GM19395 (cell line): Measurements from ENCODE around the gene LPP.

Source experiments
- ATAC-seq: cut with Tn5 transposase; IDR thresholded peaks from one replicate; pipeline ENCODE4 v1.9.1; 2021; ENCODE audit warnings: mild to moderate bottlenecking, moderate library complexity; ENCODE audit not compliant: unreplicated experiment

LPP gene

GRCh38 chr3:188323067-188323842, 169.3 kb downstream of the LPP start:
- no peak for ATAC-seq

- no peak for ATAC-seq
Observed at GRCh38 chr3:188326111-188326510, 172.2 kb downstream of the LPP start.

GRCh38 chr3:188326968-188327367, 173.0 kb downstream of the LPP start:
- ATAC-seq: no peak

GRCh38 chr3:188327433-188327832, 173.5 kb downstream of the LPP start:
- no peak for ATAC-seq

GRCh38 chr3:188330138-188330537, 176.2 kb downstream of the LPP start:
- no peak for ATAC-seq

GRCh38 chr3:188331166-188331565, 177.2 kb downstream of the LPP start:
- ATAC-seq: no peak

- no peak for ATAC-seq
Observed at GRCh38 chr3:188332085-188332484, 178.1 kb downstream of the LPP start.

- ATAC-seq: no peak
Observed at GRCh38 chr3:188335656-188336055, 181.7 kb downstream of the LPP start.

GRCh38 chr3:188336178-188336577, 182.2 kb downstream of the LPP start:
- no peak for ATAC-seq

GRCh38 chr3:188337232-188337631, 183.3 kb downstream of the LPP start:
- no peak for ATAC-seq

GRCh38 chr3:188338086-188338485, 184.1 kb downstream of the LPP start:
- no peak for ATAC-seq

GRCh38 chr3:188339410-188340295, 185.7 kb downstream of the LPP start:
- peak; percentile 83 for ATAC-seq

GRCh38 chr3:188341501-188341900, 187.5 kb downstream of the LPP start:
- ATAC-seq: no peak

GRCh38 chr3:188342991-188343732, 189.2 kb downstream of the LPP start:
- no peak for ATAC-seq

GRCh38 chr3:188343894-188344293, 189.9 kb downstream of the LPP start:
- no peak for ATAC-seq

GRCh38 chr3:188345223-188345622, 191.3 kb downstream of the LPP start:
- no peak for ATAC-seq

- no peak for ATAC-seq
Observed at GRCh38 chr3:188348435-188349244, 194.7 kb downstream of the LPP start.

GRCh38 chr3:188349351-188349901, 195.5 kb downstream of the LPP start:
- no peak for ATAC-seq

- no peak for ATAC-seq
Observed at GRCh38 chr3:188349933-188350332, 196.0 kb downstream of the LPP start.

- no peak for ATAC-seq
Observed at GRCh38 chr3:188350961-188351360, 197.0 kb downstream of the LPP start.
